HG03280 (cell line): Measurements from ENCODE around the gene WIPF1.
"Not testable (repeated sequence)": the region's sequence is repeated elsewhere in the genome, so short reads cannot be mapped to it uniquely, and the experiment has no call there.

Experiments used
- ATAC-seq: cut with Tn5 transposase; IDR thresholded peaks from one replicate; pipeline ENCODE4 v1.9.1; 2021; ENCODE audit warnings: mild to moderate bottlenecking, moderate library complexity; ENCODE audit not compliant: unreplicated experiment

WIPF1 gene

GRCh38 chr2:174574657-174575056, 22.9 kb downstream of the WIPF1 start:
- ATAC-seq = no peak

- no peak for ATAC-seq
These were observed 24.0 kb downstream of the WIPF1 start for GRCh38 chr2:174573621-174574081.

GRCh38 chr2:174572556-174572955, 25.0 kb downstream of the WIPF1 start:
- no peak for ATAC-seq

- no peak for ATAC-seq
These were observed 25.8 kb downstream of the WIPF1 start for GRCh38 chr2:174571669-174572323.

GRCh38 chr2:174570318-174570958, 27.2 kb downstream of the WIPF1 start:
- ATAC-seq = no peak

- ATAC-seq = no peak
These were observed 27.9 kb downstream of the WIPF1 start for GRCh38 chr2:174569678-174570077.

- no peak for ATAC-seq
These were observed 29.2 kb downstream of the WIPF1 start for GRCh38 chr2:174568425-174568824.

- no peak for ATAC-seq
These were observed 30.7 kb downstream of the WIPF1 start for GRCh38 chr2:174566871-174567270.

- ATAC-seq = no peak
These were observed 33.9 kb downstream of the WIPF1 start for GRCh38 chr2:174563530-174564282.

GRCh38 chr2:174561972-174562370, 35.6 kb downstream of the WIPF1 start:
- ATAC-seq = no peak

- ATAC-seq = no peak
These were observed 36.2 kb downstream of the WIPF1 start for GRCh38 chr2:174561283-174561971.

- ATAC-seq = no peak
These were observed 36.9 kb downstream of the WIPF1 start for GRCh38 chr2:174560737-174561136.

- no peak for ATAC-seq
These were observed 41.6 kb downstream of the WIPF1 start for GRCh38 chr2:174555998-174556397.

- no peak for ATAC-seq
These were observed 43.0 kb downstream of the WIPF1 start for GRCh38 chr2:174554529-174555150.

- ATAC-seq = no peak
These were observed 43.7 kb downstream of the WIPF1 start for GRCh38 chr2:174553811-174554493.

GRCh38 chr2:174552880-174553279, 44.7 kb downstream of the WIPF1 start:
- no peak for ATAC-seq

- ATAC-seq = no peak
These were observed 45.9 kb downstream of the WIPF1 start for GRCh38 chr2:174551697-174552096.

- ATAC-seq = not testable (repeated sequence)
These were observed 49.0 kb downstream of the WIPF1 start for GRCh38 chr2:174548646-174549045.

GRCh38 chr2:174548021-174548420, 49.6 kb downstream of the WIPF1 start:
- ATAC-seq = not testable (repeated sequence)
